H1 (cell line): Measurements from ENCODE around the gene RGS16.

Experiments used
- ATF2 ChIP-seq: IDR thresholded peaks from 2 replicates; pipeline ENCODE4 v1.6.1; 2012; ENCODE audit warnings: low read length, inconsistent platforms
- EZH2 ChIP-seq: fragments of 200-600 bp; sonication (generic); IDR thresholded peaks from 2 replicates; pipeline ENCODE4 v1.7.1; 2012; ENCODE audit warnings: low read depth, mild to moderate bottlenecking, moderate library complexity, low read length, inconsistent platforms; ENCODE audit not compliant: severe bottlenecking
- HDAC6 ChIP-seq: IDR thresholded peaks from one replicate; pipeline ENCODE4 v1.7.1; 2012; ENCODE audit warnings: low read depth, mild to moderate bottlenecking, inconsistent platforms, low read length, moderate library complexity
- JUN ChIP-seq: IDR thresholded peaks from 2 replicates; pipeline ENCODE4 v1.6.1; 2011; ENCODE audit warnings: low read depth, mild to moderate bottlenecking, improper control_type of control experiment, low read length
- KDM1A ChIP-seq: fragments of 200-600, 300-600 bp; sonication (generic); IDR thresholded peaks from 2 replicates; pipeline ENCODE4 v1.7.1; 2016; ENCODE audit warnings: mild to moderate bottlenecking, low read length, borderline replicate concordance
- POLR2A ChIP-seq, 2 experiments: IDR thresholded peaks; 1 replicate in 1 of 2; 2 replicates in 1 of 2; pipeline ENCODE4 v1.6.1; 2011; ENCODE audit warnings: low read depth in 2 of 2, low read length in 2 of 2, mild to moderate bottlenecking in 2 of 2; ENCODE audit errors: control extremely low read depth in 1 of 2
- POLR2AphosphoS5 ChIP-seq: IDR thresholded peaks from 2 replicates; pipeline ENCODE4 v1.6.1; 2011; ENCODE audit warnings: low read depth, low read length
- POU5F1 ChIP-seq: IDR thresholded peaks from 2 replicates; pipeline ENCODE4 v1.6.1; 2011; ENCODE audit warnings: low read depth, mild to moderate bottlenecking, low read length, moderate library complexity
- SUZ12 ChIP-seq: fragments of 200-600 bp; sonication (generic); IDR thresholded peaks from 2 replicates; pipeline ENCODE4 v1.6.1; 2012; ENCODE audit warnings: mild to moderate bottlenecking, inconsistent platforms, low read length, moderate library complexity, mixed read lengths
- TEAD4 ChIP-seq: IDR thresholded peaks from 2 replicates; pipeline ENCODE4 v1.6.1; 2012; ENCODE audit warnings: low read depth, low read length, inconsistent platforms, mixed read lengths
- YY1 ChIP-seq: IDR thresholded peaks from 2 replicates; pipeline ENCODE4 v1.6.1; 2011; ENCODE audit warnings: low read depth, mild to moderate bottlenecking, low read length
- TF ChIP-seq, protein P1 (sequence below): IDR thresholded peaks from 2 replicates; pipeline ENCODE4 v1.6.1; 2012; ENCODE audit warnings: inconsistent platforms
- TF ChIP-seq, protein P2 (sequence below), 3 experiments: IDR thresholded peaks; 1 replicate in 2 of 3; 2 replicates in 1 of 3; pipeline versions ENCODE4 v1.5.1 to v1.6.1; 2011; ENCODE audit warnings: low read length in 3 of 3, mild to moderate bottlenecking in 3 of 3, inconsistent platforms in 2 of 3, low read depth in 1 of 3, moderate library complexity in 1 of 3; ENCODE audit not compliant: insufficient read depth in 1 of 3; ENCODE audit errors: control extremely low read depth in 1 of 3

DNA sequence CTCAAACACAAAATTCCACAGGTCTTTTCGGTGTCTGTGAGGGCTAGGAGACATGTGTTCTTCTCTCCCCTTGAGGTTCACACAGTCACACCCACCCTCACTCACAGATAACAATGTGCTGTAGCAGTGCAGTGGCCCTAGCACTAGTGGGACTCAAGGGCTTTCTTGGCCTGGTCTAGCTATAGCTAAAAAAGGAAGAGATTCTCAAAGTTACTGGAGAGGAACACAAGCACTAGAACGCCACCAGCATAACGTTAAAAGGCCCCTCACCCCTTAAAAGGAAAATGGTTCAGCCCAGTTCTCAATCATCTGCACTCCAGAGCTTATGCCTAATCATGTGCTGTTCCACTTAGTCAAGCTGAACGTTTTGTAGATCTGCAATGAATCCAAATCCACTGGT, 40.7 kb upstream of the RGS16 start:
- TF ChIP-seq, protein P1, sequence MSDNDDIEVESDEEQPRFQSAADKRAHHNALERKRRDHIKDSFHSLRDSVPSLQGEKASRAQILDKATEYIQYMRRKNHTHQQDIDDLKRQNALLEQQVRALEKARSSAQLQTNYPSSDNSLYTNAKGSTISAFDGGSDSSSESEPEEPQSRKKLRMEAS, result no peak
- no peak for TF ChIP-seq EZH2
- TF ChIP-seq SUZ12, result no peak
- TF ChIP-seq, protein P2, sequence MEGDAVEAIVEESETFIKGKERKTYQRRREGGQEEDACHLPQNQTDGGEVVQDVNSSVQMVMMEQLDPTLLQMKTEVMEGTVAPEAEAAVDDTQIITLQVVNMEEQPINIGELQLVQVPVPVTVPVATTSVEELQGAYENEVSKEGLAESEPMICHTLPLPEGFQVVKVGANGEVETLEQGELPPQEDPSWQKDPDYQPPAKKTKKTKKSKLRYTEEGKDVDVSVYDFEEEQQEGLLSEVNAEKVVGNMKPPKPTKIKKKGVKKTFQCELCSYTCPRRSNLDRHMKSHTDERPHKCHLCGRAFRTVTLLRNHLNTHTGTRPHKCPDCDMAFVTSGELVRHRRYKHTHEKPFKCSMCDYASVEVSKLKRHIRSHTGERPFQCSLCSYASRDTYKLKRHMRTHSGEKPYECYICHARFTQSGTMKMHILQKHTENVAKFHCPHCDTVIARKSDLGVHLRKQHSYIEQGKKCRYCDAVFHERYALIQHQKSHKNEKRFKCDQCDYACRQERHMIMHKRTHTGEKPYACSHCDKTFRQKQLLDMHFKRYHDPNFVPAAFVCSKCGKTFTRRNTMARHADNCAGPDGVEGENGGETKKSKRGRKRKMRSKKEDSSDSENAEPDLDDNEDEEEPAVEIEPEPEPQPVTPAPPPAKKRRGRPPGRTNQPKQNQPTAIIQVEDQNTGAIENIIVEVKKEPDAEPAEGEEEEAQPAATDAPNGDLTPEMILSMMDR (IDR thresholded peaks at IDR 0.05; ENCODE audit: control extremely low read depth in 1 of 3, insufficient read depth in 1 of 3, low read depth in 1 of 3, low read length in 3 of 3), result no peak
- no peak for TF ChIP-seq JUN
- no peak for TF ChIP-seq HDAC6
- no peak for TF ChIP-seq POU5F1
- no peak for TF ChIP-seq KDM1A
- no peak for TF ChIP-seq POLR2AphosphoS5
- TF ChIP-seq POLR2A (IDR thresholded peaks at IDR 0.05; ENCODE audit: control extremely low read depth in 1 of 2, low read depth in 2 of 2, low read length in 2 of 2), result no peak
- no peak for TF ChIP-seq ATF2
- TF ChIP-seq YY1, result no peak
- no peak for TF ChIP-seq TEAD4
